HepG2 (cell line): ENCODE results near the gene GLRA1.

Experiments
- CBFB ChIP-seq: sonication (generic); formaldehyde crosslinking; IDR thresholded peaks from 2 replicates; pipeline ENCODE4 v1.4.0; 2020; ENCODE audit warnings: missing genetic modification reagents
- DPF2 ChIP-seq: sonication (generic); formaldehyde crosslinking; IDR thresholded peaks from 2 replicates; pipeline ENCODE4 v1.4.0; 2020; ENCODE audit warnings: mild to moderate bottlenecking, low read depth, missing genetic modification reagents, borderline replicate concordance
- NFE2L1 ChIP-seq: sonication (generic); formaldehyde crosslinking; IDR thresholded peaks from 2 replicates; pipeline ENCODE4 v1.4.0; 2020; ENCODE audit warnings: missing genetic modification reagents, mild to moderate bottlenecking, borderline replicate concordance
- POLR2A ChIP-seq, 2 experiments: IDR thresholded peaks; 2 replicates each; pipeline ENCODE4 v1.6.1; 2011; ENCODE audit warnings: low read depth in 2 of 2, low read length in 2 of 2, mild to moderate bottlenecking in 1 of 2, moderate library complexity in 1 of 2; ENCODE audit not compliant: insufficient read depth in 1 of 2
- THAP11 ChIP-seq: IDR thresholded peaks from 2 replicates; pipeline ENCODE4 v1.6.1; 2016; ENCODE audit warnings: missing biosample characterization, missing genetic modification reagents
- ZNF709 ChIP-seq: sonication (generic); formaldehyde crosslinking; IDR thresholded peaks from 2 replicates; pipeline ENCODE4 v1.5.0; 2020; ENCODE audit warnings: mild to moderate bottlenecking, missing genetic modification reagents

DNA sequence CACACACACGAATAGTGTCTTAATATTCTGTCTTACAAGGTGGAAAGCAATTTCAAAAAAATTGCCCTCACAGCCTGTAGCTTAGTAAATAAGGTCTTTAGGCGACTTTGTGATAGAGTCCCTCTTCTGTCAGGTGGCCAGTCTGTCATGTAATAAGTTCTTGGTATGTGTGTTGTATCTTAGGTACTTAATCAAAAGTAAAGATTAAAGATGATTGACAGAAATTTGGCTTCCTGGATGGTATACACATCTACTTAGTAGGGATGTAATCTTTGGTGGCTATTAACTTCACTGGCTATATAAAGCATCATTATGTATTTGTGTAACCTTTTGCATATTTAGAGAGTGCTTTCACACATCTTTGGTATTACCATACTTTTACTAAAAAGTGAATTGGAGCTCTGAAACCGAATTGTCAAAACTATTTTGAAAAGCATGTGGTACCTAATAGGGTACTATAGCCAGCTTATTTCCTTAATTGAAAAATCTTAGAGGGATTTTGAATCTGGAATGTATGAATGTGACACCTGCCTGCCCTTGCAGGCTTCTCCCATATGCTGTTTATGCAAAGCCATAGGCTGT lies 149.5 kb downstream of the GLRA1 start:
- no peak for TF ChIP-seq ZNF709 (CRISPR knock-in tag)
- no peak for TF ChIP-seq CBFB
- no peak for TF ChIP-seq NFE2L1
- TF ChIP-seq DPF2 (CRISPR knock-in tag) = no peak
- no peak for TF ChIP-seq THAP11
- TF ChIP-seq POLR2A (IDR thresholded peaks at IDR 0.05; ENCODE audit: insufficient read depth in 1 of 2, low read depth in 2 of 2, low read length in 2 of 2) = no peak
